T-helper 2 cell treated with Interferon-gamma antibody and Interleukin-4, amounts not matched to agents 5 μg/mL and 100 μg/mL, for 36 hours (primary cell): ENCODE results near the gene PATL1.

ENCODE experiments used
- DNase-seq: peaks from one replicate; pipeline ENCODE4 v3.0.0; 2021; ENCODE audit warnings: low spot score
- H3K27ac Mint-ChIP-seq: one replicate; pipeline ENCODE4 v1.8.0; 2021; ENCODE audit warnings: mild to moderate bottlenecking, mixed read lengths
- H3K27me3 Mint-ChIP-seq: one replicate; pipeline ENCODE4 v1.8.0; 2021; ENCODE audit warnings: low read depth, mixed read lengths
- H3K36me3 Mint-ChIP-seq: one replicate; pipeline ENCODE4 v1.8.0; 2021; ENCODE audit warnings: low read depth, mixed read lengths
- H3K4me1 Mint-ChIP-seq: one replicate; pipeline ENCODE4 v1.8.0; 2021; ENCODE audit warnings: low read depth, mixed read lengths
- H3K4me3 Mint-ChIP-seq: one replicate; pipeline ENCODE4 v1.8.0; 2022; ENCODE audit warnings: mild to moderate bottlenecking, moderate library complexity, mixed read lengths
- H3K9me3 Mint-ChIP-seq: one replicate; pipeline ENCODE4 v1.8.0; 2021; ENCODE audit warnings: mixed read lengths

The PATL1 gene

DNA sequence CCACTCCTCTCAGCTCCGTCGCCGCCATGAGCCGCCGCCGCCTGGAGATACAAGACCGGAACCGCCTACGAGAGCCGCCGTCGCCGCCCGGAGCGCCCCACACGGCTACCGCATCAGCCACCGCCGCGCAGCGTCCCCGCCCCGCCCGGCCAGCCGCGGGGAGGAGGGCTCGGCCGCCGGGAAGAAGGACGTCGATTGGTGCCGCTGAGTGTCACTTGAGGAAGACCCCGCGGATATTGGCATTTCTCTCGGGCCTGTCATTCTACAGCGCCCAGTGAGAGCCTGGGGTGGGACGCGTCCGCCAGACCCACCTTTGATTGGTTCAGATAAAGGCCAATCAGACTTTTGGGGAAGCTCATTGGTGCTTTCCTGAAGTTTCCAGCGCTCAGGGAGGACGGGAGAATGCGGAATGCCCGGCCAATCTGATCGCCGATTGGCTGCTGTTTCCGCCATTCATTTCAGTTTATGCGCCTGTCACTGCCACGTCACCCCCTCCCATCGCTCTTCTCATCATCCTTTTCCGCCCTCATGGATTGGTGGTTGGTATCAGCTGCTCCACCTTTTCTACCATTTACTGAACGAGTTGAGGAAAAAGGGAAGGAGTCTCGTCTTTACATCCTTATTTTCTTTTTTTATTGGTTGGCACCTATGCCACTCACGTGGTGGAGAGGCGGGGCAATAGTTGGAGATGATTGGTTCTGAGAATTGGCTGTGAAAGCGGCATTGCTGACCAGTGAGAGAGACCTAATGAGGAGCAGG lies 53.0 kb downstream of the PATL1 start, which contains the start of gene OSBP:
Gene OSBP, minus strand, starts transcription at position 138 of the 759 bp plus-strand sequence. Its CDS starts 110 bp downstream, at position 28.
- H3K9me3 Mint-ChIP-seq = no peaks in the 10 kb centered on the region
- DNase-seq = peak; percentile 99
- H3K27me3 Mint-ChIP-seq = no peaks in the 10 kb centered on the region
- H3K4me1 Mint-ChIP-seq = peaks cover 39% of the 10 kb centered on the region
- H3K36me3 Mint-ChIP-seq = peaks cover 14% of the 10 kb centered on the region
- peak within 1 kb of the TSS; percentile 93 for H3K27ac Mint-ChIP-seq
- peak within 1 kb of the TSS; percentile 99 for H3K4me3 Mint-ChIP-seq

DNA sequence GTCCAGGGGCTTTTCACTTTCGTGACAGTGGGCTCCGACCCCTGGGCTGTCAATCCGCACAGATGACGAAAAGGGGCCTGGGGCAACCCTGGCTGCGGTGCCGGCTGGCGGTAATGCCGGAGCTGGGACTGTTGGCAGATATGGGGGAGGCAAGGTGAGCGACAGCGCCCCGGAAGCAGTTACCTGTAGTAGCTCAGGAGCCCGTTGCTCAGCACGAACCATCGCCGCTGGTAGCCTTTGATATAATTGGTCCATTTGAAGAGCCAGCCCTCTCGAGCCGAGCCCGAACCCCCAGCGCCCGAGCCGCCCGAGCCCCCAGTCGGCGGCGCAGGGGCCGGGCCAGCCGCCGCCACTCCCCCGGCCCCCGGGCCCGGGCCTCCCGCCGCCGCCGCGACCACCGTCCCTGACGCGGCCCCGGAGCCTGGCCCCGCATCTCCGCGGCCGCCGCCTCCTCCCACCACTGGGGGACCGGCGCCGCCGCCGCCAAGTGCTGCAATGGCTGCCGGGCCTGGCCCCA lies 53.7 kb downstream of the PATL1 start:
- no peaks in the 10 kb centered on the region for H3K9me3 Mint-ChIP-seq
- H3K4me1 Mint-ChIP-seq = peaks cover 39% of the 10 kb centered on the region
- H3K36me3 Mint-ChIP-seq = peaks cover 14% of the 10 kb centered on the region
- no peaks in the 10 kb centered on the region for H3K27me3 Mint-ChIP-seq
- DNase-seq = peak; percentile 22
- H3K27ac Mint-ChIP-seq = peak overlapping the region; percentile 93
- H3K4me3 Mint-ChIP-seq = peak overlapping the region; percentile 99

DNA sequence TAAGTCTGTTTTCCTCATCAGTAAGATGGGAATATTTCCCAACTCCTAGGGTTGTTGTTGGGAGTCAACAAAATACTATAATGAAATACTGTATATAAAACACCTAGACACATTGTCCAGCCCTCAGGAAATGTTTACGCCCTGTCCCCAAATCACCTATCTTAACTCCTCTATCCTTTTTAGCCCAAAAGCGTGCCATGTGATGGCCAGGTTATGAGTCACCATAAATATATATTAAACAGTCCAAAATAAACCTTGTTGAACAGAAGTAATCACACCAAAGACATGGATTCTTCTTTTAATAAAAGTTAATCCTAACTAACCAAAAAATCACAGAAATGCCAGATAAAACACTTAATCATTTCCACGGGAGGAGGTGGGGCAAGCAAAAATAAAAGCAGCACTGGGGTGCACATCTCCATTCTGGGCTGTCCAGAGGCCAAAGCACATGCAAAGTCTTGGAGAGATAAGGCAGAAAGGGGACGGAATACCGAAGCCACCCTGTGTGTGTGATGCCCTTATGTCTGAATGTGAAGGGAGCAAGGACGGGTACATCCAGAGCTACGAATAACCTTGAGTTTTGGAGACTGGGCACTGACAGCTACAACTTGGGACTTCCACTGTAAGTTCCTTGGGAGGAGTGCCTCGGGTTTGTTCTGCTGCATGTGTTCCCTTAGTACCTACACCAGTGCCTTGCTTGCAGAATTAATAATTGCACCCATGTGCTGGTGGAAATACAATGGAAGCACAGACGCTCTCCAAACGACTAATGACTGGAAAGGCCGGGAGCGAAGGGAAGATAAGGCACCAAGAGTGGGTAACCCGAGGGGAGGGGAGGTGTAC lies 54.3 kb downstream of the PATL1 start:
- peaks cover 39% of the 10 kb centered on the region for H3K4me1 Mint-ChIP-seq
- peak overlapping the region; percentile 99 for H3K4me3 Mint-ChIP-seq
- no peak for DNase-seq
- H3K36me3 Mint-ChIP-seq = peaks cover 20% of the 10 kb centered on the region
- H3K27me3 Mint-ChIP-seq = no peaks in the 10 kb centered on the region
- H3K27ac Mint-ChIP-seq = peak overlapping the region; percentile 93
- H3K9me3 Mint-ChIP-seq = no peaks in the 10 kb centered on the region

DNA sequence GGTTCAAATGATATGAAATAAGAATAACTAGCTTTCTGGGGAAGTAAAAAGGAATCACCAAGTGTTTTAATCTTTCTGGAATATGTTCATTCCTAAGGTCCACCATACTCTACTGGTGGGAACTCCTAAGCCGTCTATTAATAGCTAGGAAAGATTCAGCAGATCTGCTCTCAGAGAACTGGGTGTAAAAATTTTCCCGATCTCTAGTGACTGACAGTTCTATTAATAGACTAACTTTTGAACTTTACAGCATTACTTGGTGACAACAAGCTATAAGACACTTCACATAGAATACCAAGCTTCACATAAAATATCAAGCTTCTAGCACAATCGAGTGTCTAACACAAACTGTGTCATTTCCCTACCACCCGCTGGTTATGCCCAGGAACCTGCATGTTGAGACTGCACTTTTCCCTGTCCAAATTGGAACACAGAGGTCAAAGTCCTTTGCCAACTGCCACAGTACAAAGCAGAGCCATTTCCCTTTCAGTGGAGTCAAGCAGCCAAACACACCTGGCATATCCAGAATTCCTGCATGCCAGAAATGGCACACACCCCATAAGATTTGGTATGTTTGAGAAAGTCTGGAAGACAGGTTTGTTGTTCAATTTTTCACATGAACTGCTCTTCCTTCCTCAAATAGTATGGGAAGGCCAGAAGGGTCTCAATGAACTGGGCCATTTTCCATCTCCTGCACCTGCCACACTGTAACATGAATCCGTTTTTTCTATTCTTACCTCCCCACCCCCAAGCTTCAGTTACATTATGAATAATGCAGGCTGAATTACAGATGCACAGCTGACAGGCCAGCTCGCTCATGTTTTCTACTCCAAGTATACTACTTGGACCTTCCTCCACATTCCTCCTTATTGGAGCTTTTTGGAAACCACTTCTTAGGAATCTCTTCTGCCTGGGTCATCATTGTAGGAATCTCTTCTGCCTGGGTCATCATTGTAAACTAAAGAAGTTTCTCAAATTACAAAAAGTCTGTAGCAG lies 57.0 kb downstream of the PATL1 start:
- Mint-ChIP-seq H3K36me3 (peaks cover 43% of the 10 kb centered on the region), H3K27ac (no peak overlapping the region), H3K4me1 (peaks cover 39% of the 10 kb centered on the region), H3K9me3 (no peaks in the 10 kb centered on the region), H3K27me3 (no peaks in the 10 kb centered on the region), H3K4me3 (peak overlapping the region; percentile 99)
- DNase-seq = no peak

DNA sequence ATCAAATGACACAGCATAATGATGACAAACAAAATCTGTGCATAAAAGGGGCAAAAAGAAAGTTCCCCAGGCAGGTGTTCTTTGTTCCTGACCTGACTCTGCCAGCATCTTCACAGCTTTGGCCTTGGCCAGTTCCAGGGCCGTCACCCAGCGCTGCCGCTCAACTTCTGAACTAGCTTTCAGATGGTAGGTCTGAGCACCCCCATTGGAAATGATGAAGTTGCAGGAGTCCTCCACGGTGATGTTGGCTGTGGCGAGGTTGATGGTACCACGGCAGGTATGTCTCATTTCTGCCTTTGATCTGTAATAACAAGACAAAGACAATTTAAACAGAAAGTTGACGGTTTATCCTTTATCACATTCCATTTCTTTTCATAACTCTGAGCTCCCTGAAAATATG lies 58.5 kb downstream of the PATL1 start:
- DNase-seq = no peak
- Mint-ChIP-seq H3K4me1 (peaks cover 37% of the 10 kb centered on the region), H3K9me3 (no peaks in the 10 kb centered on the region), H3K36me3 (peaks cover 55% of the 10 kb centered on the region), H3K4me3 (no peak overlapping the region), H3K27me3 (no peaks in the 10 kb centered on the region), H3K27ac (no peak overlapping the region)

DNA sequence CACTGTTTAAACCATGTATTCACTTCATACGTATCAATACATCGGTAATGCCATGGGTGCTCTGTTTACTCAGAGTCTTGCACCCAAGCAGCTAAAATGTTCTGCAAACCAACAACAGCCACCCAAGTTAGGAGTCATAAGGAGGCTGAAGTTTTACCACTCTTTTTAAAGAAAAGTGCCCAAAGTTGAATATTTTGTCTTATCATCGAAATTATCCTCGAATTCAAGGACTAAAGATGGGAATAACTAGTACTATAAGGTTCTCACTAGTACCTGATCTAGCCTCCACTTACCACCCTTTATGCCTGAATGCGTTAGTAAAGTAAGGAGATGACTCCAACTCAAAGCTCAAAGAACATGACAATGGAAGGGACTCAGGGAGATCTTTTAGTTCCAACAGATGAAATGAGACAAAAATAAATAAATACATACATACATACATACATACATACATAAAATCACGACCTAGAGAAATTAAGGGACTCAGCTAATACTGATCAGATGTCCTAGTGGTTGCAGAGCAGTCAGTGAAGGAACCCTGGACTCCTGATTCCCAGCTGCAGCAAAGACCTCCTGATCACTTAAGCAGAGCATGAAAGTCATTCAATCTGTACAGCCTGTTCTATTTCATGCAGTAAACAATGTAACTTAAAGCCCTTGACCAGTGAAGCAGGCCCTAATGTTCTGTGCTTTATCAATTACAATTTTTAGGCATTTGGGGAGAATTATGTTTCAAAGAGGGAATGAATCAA lies 61.0 kb downstream of the PATL1 start:
- Mint-ChIP-seq H3K9me3 (no peaks in the 10 kb centered on the region), H3K36me3 (peaks cover 58% of the 10 kb centered on the region), H3K27me3 (no peaks in the 10 kb centered on the region), H3K4me3 (no peak overlapping the region), H3K4me1 (peaks cover 24% of the 10 kb centered on the region), H3K27ac (no peak overlapping the region)
- no peak for DNase-seq

DNA sequence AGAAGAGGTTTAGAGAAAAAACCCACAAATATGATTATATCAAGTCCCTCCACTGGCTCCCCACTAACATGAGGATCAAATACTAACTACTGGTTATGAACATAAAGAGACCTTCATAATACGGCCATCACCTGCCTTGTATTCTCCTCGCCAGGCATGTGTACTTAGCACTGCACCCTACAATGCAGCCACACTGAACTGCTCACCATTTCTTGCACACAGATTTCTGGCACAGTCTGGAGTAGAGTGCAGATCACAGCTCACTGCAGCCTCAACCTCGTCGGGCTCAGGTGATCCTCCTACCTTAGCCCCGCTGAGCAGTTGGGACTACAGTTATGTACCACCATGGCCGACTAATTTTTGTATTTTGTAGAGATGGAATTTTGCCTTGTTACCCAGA lies 66.4 kb downstream of the PATL1 start:
- no peak for DNase-seq
- Mint-ChIP-seq H3K36me3 (peaks cover 67% of the 10 kb centered on the region), H3K9me3 (no peaks in the 10 kb centered on the region), H3K27ac (no peak overlapping the region), H3K4me1 (peaks cover 8% of the 10 kb centered on the region), H3K27me3 (no peaks in the 10 kb centered on the region), H3K4me3 (no peak overlapping the region)

DNA sequence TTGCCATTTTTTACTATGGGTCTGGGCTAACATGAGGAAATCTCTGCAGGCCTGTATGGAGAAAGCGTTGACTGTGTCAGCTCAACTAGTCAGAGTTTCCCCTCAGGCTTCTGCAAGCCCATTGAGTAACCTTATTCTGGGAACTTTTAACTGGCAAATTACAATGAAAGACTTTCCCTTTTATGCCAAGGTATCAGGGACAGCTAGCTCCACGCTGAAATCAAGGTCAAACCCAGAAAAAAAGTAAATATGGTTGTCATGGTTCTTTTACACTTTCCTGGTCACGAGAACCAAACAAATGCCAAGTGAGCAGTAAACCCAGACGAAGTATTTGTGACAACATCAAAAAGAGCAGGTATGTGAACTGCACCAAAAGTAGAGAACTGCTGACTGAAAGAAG lies 67.0 kb downstream of the PATL1 start:
- H3K9me3 Mint-ChIP-seq = no peaks in the 10 kb centered on the region
- no peak for DNase-seq
- H3K4me1 Mint-ChIP-seq = peaks cover 8% of the 10 kb centered on the region
- H3K27me3 Mint-ChIP-seq = no peaks in the 10 kb centered on the region
- H3K36me3 Mint-ChIP-seq = peaks cover 66% of the 10 kb centered on the region
- no peak overlapping the region for H3K27ac Mint-ChIP-seq
- no peak overlapping the region for H3K4me3 Mint-ChIP-seq

DNA sequence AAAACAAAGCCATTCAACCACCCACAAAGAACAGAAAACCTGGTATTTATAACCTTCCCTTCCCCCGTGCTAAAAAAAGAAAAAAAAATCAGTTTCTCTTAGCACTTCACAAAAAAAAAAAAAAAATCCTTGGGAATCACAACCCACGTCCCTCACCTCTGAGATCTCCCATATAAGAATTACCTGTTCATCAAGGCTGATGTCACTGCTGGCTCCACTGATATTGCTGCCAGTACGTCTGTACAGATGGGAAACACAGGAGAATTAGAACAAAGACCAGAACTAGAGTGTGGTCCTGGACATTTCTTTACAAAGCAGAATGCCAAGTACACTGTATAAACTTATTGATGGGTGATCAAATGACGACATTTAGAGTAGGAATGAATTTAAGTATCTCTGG lies 68.2 kb downstream of the PATL1 start:
- Mint-ChIP-seq H3K4me3 (no peak overlapping the region), H3K9me3 (no peaks in the 10 kb centered on the region), H3K27ac (no peak overlapping the region), H3K27me3 (no peaks in the 10 kb centered on the region), H3K4me1 (peaks cover 11% of the 10 kb centered on the region), H3K36me3 (peaks cover 63% of the 10 kb centered on the region)
- DNase-seq = no peak

DNA sequence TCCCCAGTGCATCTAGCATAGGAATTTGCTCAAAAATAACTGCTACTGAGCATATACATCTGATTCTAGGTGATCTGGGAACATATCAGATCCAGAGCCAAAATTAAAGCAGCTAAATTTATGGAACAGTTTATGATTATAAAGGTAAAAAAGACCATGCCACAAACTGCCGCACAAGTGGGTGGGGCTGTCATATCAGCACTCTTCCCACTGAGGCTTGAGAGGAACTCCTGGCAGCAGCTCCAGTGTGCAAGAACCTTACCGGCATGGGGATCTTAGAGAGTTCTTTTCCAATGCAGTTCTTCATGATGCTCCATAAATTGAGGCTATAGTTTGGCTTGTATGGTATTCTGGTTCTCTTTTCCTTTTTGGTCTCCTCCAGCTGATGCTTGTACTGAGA lies 68.6 kb downstream of the PATL1 start:
- Mint-ChIP-seq H3K27ac (no peak overlapping the region), H3K4me3 (no peak overlapping the region), H3K27me3 (no peaks in the 10 kb centered on the region), H3K36me3 (peaks cover 63% of the 10 kb centered on the region), H3K4me1 (peaks cover 11% of the 10 kb centered on the region), H3K9me3 (no peaks in the 10 kb centered on the region)
- no peak for DNase-seq

DNA sequence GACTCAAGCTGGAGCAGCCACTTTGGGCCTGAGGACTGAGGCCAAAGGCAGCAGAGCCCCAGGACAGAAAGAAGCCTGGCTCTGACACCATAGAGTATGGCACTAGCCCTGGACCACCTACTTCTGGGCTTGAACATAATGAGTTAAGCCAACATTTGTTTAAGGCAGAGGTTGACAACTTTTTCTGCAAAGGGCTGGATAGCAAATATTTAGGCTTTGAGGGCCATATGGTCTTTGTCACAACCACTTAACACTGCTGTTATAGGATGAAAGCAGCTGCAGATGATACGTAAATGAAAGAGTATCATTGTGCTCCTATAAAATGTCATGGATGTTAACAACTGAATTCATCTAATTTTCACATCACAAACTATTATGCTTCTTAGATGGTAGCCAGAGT lies 69.9 kb downstream of the PATL1 start:
- DNase-seq = no peak
- Mint-ChIP-seq H3K4me1 (peaks cover 9% of the 10 kb centered on the region), H3K27me3 (no peaks in the 10 kb centered on the region), H3K36me3 (peaks cover 68% of the 10 kb centered on the region), H3K4me3 (no peak overlapping the region), H3K9me3 (no peaks in the 10 kb centered on the region), H3K27ac (no peak overlapping the region)
